Measurements from ENCODE around the gene ZCCHC14.
"Not testable (repeated sequence)": the region's sequence is repeated elsewhere in the genome, so short reads cannot be mapped to it uniquely, and the experiment has no call there.

ZCCHC14 gene

GRCh38 chr16:87486713-87487247 is 6.0 kb downstream of the ZCCHC14 start:
- no peak overlapping the region for H3K4me3 ChIP-seq (ENCODE audit: low read depth, low read length)
- in situ Hi-C loops (cut with HindIII; ENCODE audit: low sequenced_read_pairs), result no loop called here
- DNase-seq (ENCODE audit: low read depth), result no peak
- TF ChIP-seq CTCF (IDR thresholded peaks at IDR 0.05; ENCODE audit: low read depth, low read length, missing control alignments), result no peak

- DNase-seq (ENCODE audit: low read depth), result no peak
- TF ChIP-seq CTCF (IDR thresholded peaks at IDR 0.05; ENCODE audit: low read depth, low read length, missing control alignments), result no peak
- H3K4me3 ChIP-seq (ENCODE audit: low read depth, low read length), result no peak overlapping the region
- in situ Hi-C loops (cut with HindIII; ENCODE audit: low sequenced_read_pairs), result no loop called here
Observed at GRCh38 chr16:87486282-87486681, 6.5 kb downstream of the ZCCHC14 start.

- in situ Hi-C loops (cut with HindIII; ENCODE audit: low sequenced_read_pairs); DNase-seq (ENCODE audit: low read depth); H3K4me3 ChIP-seq (ENCODE audit: low read depth, low read length): not testable (repeated sequence)
Observed at GRCh38 chr16:87485792-87486191, 7.0 kb downstream of the ZCCHC14 start.

- no peak overlapping the region for H3K4me3 ChIP-seq (ENCODE audit: low read depth, low read length)
- no peak for TF ChIP-seq CTCF (IDR thresholded peaks at IDR 0.05; ENCODE audit: low read depth, low read length, missing control alignments)
- in situ Hi-C loops (cut with HindIII; ENCODE audit: low sequenced_read_pairs), result no loop called here
- DNase-seq (ENCODE audit: low read depth), result no peak
Observed at GRCh38 chr16:87484487-87485331, 8.1 kb downstream of the ZCCHC14 start.

- DNase-seq (ENCODE audit: low read depth), result no peak
- no peak overlapping the region for H3K4me3 ChIP-seq (ENCODE audit: low read depth, low read length)
- in situ Hi-C loops (cut with HindIII; ENCODE audit: low sequenced_read_pairs), result no loop called here
- no peak for TF ChIP-seq CTCF (IDR thresholded peaks at IDR 0.05; ENCODE audit: low read depth, low read length, missing control alignments)
Observed at GRCh38 chr16:87483481-87483880, 9.3 kb downstream of the ZCCHC14 start.

- DNase-seq (ENCODE audit: low read depth); in situ Hi-C loops (cut with HindIII; ENCODE audit: low sequenced_read_pairs): not testable (repeated sequence)
Observed at GRCh38 chr16:87482670-87483069, 10.2 kb downstream of the ZCCHC14 start.

GRCh38 chr16:87482266-87482665 is 10.6 kb downstream of the ZCCHC14 start:
- H3K4me3 ChIP-seq (ENCODE audit: low read depth, low read length), result no peak overlapping the region
- DNase-seq (ENCODE audit: low read depth), result no peak
- in situ Hi-C loops (cut with HindIII; ENCODE audit: low sequenced_read_pairs), result no loop called here
- no peak for TF ChIP-seq CTCF (IDR thresholded peaks at IDR 0.05; ENCODE audit: low read depth, low read length, missing control alignments)

More at GRCh38 chr16:87482670-87483069, 10.2 kb downstream of the ZCCHC14 start:
- H3K4me3 ChIP-seq (ENCODE audit: low read depth, low read length), result not testable (repeated sequence)

GRCh38 chr16:87481711-87482110 is 11.1 kb downstream of the ZCCHC14 start:
- H3K4me3 ChIP-seq (ENCODE audit: low read depth, low read length); DNase-seq (ENCODE audit: low read depth); in situ Hi-C loops (cut with HindIII; ENCODE audit: low sequenced_read_pairs): not testable (repeated sequence)

- in situ Hi-C loops (cut with HindIII; ENCODE audit: low sequenced_read_pairs), result loop anchor here (5.0 kb wide), 1 partner anchor 60 kb away; no protein-coding TSS in a partner anchor
- not testable (repeated sequence) for DNase-seq (ENCODE audit: low read depth); H3K4me3 ChIP-seq (ENCODE audit: low read depth, low read length)
Observed at GRCh38 chr16:87477209-87477981, 15.4 kb downstream of the ZCCHC14 start.
